ENCODE measurements around the gene ARID1A. TPM values are rescaled to one million over a fixed set of nuclear protein-coding genes. Genes with fewer than 3 reads are reported as not detected.
A peak's percentile ranks its signal among the peaks of the same experiment; 100 is the strongest.

The ARID1A gene
- total RNA-seq, 1 donor from 2014 or later: 43.1 TPM

DNA sequence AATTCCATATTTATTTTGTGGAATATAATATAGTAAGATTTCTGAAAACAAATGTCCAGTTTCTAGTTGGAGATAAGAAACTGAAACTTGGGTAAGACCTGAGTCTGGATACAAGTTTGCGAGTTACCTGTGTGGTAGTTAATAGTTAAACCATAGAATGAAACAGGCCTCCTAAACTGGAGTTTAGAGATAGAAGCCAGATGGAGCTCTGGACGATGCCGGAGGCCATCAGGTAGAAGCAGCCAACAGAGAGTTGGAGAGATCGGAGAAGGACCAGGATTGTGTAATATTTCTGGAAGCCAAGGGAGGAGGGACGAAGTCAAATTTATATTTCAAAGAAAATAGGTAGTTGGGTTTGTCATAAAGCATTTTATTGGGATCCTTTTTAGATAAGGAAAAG, 45.1 kb downstream of the ARID1A start:
- no peaks in the 10 kb centered on the region for H3K27me3 ChIP-seq
- no peak overlapping the region for H3K4me3 Mint-ChIP-seq
- peaks cover 24% of the 10 kb centered on the region for H3K36me3 ChIP-seq
- H3K79me2 ChIP-seq (ENCODE audit: low read depth): peaks cover 100% of the 10 kb centered on the region
- no peak overlapping the region for H3K4me2 ChIP-seq
- H3K9me3 ChIP-seq (ENCODE audit: low read depth): no peaks in the 10 kb centered on the region
- TF ChIP-seq EZH2 (IDR thresholded peaks at IDR 0.05) (no peak), EZH2phosphoT487 (IDR thresholded peaks at IDR 0.05) (no peak)
- TF ChIP-seq, protein P1, sequence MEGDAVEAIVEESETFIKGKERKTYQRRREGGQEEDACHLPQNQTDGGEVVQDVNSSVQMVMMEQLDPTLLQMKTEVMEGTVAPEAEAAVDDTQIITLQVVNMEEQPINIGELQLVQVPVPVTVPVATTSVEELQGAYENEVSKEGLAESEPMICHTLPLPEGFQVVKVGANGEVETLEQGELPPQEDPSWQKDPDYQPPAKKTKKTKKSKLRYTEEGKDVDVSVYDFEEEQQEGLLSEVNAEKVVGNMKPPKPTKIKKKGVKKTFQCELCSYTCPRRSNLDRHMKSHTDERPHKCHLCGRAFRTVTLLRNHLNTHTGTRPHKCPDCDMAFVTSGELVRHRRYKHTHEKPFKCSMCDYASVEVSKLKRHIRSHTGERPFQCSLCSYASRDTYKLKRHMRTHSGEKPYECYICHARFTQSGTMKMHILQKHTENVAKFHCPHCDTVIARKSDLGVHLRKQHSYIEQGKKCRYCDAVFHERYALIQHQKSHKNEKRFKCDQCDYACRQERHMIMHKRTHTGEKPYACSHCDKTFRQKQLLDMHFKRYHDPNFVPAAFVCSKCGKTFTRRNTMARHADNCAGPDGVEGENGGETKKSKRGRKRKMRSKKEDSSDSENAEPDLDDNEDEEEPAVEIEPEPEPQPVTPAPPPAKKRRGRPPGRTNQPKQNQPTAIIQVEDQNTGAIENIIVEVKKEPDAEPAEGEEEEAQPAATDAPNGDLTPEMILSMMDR (IDR thresholded peaks at IDR 0.05): no peak
- H3K36me3 Mint-ChIP-seq: peaks cover 30% of the 10 kb centered on the region
- no peak for DNase-seq (ENCODE audit: low spot score)
- peaks cover 2% of the 10 kb centered on the region for H3K27me3 Mint-ChIP-seq (ENCODE audit: insufficient read depth, low read depth)
- peaks cover 11% of the 10 kb centered on the region for H3F3A ChIP-seq (ENCODE audit: low read depth)
- no peaks in the 10 kb centered on the region for H3K9me3 Mint-ChIP-seq
- H3K9ac ChIP-seq: no peak overlapping the region
- H4K20me1 ChIP-seq (ENCODE audit: low read depth): peaks cover 93% of the 10 kb centered on the region
- no peaks in the 10 kb centered on the region for H3K4me1 ChIP-seq
- H3K4me3 ChIP-seq: no peak overlapping the region
- no peak overlapping the region for H3K27ac Mint-ChIP-seq
- H2AFZ ChIP-seq (replicated peaks): no peak overlapping the region
- peaks cover 7% of the 10 kb centered on the region for H3K4me1 Mint-ChIP-seq
- H3K27ac ChIP-seq: no peak overlapping the region

DNA sequence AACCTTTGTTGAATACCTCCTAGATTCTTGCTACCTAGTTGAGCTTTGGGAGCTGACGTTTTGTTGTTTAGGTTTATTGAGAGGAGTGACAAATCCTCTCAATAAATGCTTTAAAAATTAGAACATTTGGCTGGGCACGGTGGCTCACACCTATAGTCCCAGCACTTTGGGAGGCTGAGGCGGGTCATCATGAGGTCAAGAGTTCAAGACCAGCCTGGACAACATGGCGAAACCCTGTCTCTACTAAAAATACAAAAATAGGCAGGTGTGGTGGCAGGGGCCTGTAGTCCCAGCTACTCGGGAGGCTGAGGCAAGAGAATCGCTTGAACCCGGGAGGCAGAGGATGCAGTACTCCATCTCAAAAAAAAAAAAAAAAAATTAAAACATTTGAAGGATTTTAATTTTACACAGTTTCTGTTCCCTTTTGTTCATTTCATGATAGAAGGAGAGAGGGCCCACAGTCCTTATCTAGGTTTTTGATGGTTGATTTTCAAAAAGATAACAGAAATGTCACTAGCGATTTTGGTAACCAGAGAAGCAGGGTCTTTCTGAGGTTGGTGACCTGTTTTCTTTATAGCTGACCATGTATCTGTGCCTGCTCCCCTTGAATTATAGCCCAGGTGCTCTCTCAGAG, 47.7 kb downstream of the ARID1A start:
- Histone ChIP-seq H4K20me1 (ENCODE audit: low read depth) (peaks cover 99% of the 10 kb centered on the region), H3K4me2 (no peak overlapping the region), H3K4me3 (no peak overlapping the region), H3K27ac (no peak overlapping the region), H3K27me3 (no peaks in the 10 kb centered on the region), H3K9ac (no peak overlapping the region), H3K79me2 (ENCODE audit: low read depth) (peaks cover 100% of the 10 kb centered on the region), H3K9me3 (ENCODE audit: low read depth) (no peaks in the 10 kb centered on the region), H2AFZ (replicated peaks) (no peak overlapping the region), H3F3A (ENCODE audit: low read depth) (peaks cover 28% of the 10 kb centered on the region), H3K36me3 (peaks cover 31% of the 10 kb centered on the region), H3K4me1 (no peaks in the 10 kb centered on the region)
- H3K4me1 Mint-ChIP-seq: peaks cover 11% of the 10 kb centered on the region
- peaks cover 47% of the 10 kb centered on the region for H3K36me3 Mint-ChIP-seq
- peaks cover 2% of the 10 kb centered on the region for H3K27me3 Mint-ChIP-seq (ENCODE audit: insufficient read depth, low read depth)
- H3K4me3 Mint-ChIP-seq: no peak overlapping the region
- H3K27ac Mint-ChIP-seq: no peak overlapping the region
- DNase-seq (ENCODE audit: low spot score): no peak
- no peaks in the 10 kb centered on the region for H3K9me3 Mint-ChIP-seq
- no peak for TF ChIP-seq EZH2phosphoT487 (IDR thresholded peaks at IDR 0.05)
- no peak for TF ChIP-seq EZH2 (IDR thresholded peaks at IDR 0.05)
- TF ChIP-seq, protein P1 (IDR thresholded peaks at IDR 0.05): no peak

DNA sequence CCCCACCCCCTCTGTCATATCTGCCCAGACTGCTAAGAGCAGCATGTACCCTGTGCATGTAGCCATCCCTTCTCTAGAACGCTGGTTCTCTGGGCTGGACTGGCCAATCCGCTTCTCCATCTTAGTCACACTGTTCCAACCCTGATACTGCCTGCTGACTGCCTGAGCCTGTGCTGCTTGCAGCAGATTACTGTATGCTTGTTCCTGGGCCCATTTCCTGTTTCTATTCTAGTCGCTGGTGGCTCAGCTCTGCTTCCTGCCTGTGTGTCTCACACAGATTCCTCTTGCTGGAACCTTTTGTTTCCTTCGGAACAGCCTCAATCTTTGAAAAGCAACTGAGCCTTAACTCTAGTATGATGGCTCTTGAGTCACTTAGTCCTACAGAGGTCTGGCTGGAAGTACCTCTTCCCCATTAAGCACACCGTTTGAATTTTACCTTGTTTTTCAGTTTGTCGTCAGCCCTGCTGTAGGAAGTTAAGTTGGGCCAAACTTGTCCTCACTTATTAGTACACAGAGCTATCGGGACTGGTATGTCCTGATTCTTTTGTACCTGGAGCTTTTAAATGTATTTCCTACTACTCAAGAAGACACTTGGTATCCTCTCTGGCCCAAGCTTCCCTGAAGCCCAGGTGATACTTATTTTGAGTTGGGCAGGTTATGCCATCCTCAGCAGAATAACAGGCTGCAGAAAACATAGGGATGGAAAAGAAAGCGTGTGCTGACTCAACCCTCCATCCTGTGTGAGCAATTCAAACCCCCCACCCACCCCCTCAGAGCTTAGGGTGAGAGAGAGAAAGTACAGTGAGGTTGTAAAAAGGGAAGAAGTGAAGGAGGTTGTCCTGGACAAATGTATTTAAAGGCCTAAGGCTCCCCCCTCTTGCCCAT, 48.5 kb downstream of the ARID1A start:
- H3K4me3 ChIP-seq: no peak overlapping the region
- no peaks in the 10 kb centered on the region for H3K4me1 ChIP-seq
- peak; percentile 25 for DNase-seq (ENCODE audit: low spot score)
- H3F3A ChIP-seq (ENCODE audit: low read depth): peaks cover 28% of the 10 kb centered on the region
- Mint-ChIP-seq H3K27me3 (ENCODE audit: insufficient read depth, low read depth) (peaks cover 2% of the 10 kb centered on the region), H3K36me3 (peaks cover 49% of the 10 kb centered on the region), H3K9me3 (no peaks in the 10 kb centered on the region), H3K27ac (no peak overlapping the region), H3K4me1 (peaks cover 11% of the 10 kb centered on the region), H3K4me3 (no peak overlapping the region)
- no peak overlapping the region for H2AFZ ChIP-seq (replicated peaks)
- no peaks in the 10 kb centered on the region for H3K27me3 ChIP-seq
- H3K9ac ChIP-seq: no peak overlapping the region
- H3K4me2 ChIP-seq: no peak overlapping the region
- TF ChIP-seq, protein P1 (IDR thresholded peaks at IDR 0.05): no peak
- TF ChIP-seq EZH2 (IDR thresholded peaks at IDR 0.05) (no peak), EZH2phosphoT487 (IDR thresholded peaks at IDR 0.05) (no peak)
- peaks cover 100% of the 10 kb centered on the region for H3K79me2 ChIP-seq (ENCODE audit: low read depth)
- H3K27ac ChIP-seq: no peak overlapping the region
- H3K9me3 ChIP-seq (ENCODE audit: low read depth): no peaks in the 10 kb centered on the region
- H4K20me1 ChIP-seq (ENCODE audit: low read depth): peaks cover 99% of the 10 kb centered on the region
- H3K36me3 ChIP-seq: peaks cover 31% of the 10 kb centered on the region

Data from neural progenitor cell (in vitro differentiated cells).